HG02588 (cell line): ENCODE data around the gene SQOR.

Experiments used
- ATAC-seq: cut with Tn5 transposase; IDR thresholded peaks from one replicate; pipeline ENCODE4 v1.9.1; 2021; ENCODE audit warnings: mild to moderate bottlenecking, moderate library complexity; ENCODE audit not compliant: unreplicated experiment

The SQOR gene

DNA sequence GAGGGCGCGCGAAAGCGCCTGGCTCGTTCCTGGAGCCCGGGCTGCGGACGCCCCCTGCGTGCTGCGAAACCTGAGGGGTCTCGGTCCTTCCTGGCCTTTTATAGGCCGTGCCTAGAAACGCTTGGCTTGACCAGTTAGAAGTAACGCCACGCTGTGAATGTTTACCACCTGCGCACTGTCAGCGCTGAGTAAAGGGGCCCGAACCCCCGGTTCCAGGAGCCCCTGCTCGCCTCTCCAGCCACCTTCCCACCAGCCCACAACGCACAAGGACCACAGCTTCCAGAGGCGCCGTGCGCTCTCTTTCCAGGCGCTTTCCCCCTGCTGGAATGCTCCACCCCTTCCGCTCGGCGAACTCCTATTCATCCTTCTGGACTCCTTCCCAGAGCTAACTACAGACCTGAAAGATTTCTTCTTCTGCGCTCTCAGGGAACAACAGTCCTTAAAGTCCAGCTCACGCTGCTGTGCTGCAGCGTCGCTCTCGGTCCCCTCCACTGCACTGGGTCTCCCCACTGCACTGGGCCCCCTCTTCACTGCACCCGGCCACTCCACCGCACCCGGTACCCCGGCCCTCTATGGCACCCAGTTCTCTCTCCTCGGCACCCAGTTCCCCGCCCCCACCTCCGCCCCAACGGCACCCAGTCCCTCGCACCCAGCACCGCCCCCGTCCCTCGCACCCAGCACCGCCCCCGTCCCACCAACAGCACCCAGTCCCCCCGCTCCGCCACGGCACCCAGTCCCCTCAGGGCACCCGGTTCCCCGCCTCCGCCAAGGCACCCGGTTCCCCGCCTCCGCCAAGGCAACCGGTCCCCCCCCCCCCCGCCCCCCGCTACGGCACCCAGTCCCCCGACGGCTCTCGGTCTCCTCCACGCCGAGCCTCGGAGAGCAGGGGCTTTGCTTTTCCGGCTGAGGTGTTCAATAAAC, 69.8 kb downstream of the SQOR start:
- ATAC-seq, result no peak

DNA sequence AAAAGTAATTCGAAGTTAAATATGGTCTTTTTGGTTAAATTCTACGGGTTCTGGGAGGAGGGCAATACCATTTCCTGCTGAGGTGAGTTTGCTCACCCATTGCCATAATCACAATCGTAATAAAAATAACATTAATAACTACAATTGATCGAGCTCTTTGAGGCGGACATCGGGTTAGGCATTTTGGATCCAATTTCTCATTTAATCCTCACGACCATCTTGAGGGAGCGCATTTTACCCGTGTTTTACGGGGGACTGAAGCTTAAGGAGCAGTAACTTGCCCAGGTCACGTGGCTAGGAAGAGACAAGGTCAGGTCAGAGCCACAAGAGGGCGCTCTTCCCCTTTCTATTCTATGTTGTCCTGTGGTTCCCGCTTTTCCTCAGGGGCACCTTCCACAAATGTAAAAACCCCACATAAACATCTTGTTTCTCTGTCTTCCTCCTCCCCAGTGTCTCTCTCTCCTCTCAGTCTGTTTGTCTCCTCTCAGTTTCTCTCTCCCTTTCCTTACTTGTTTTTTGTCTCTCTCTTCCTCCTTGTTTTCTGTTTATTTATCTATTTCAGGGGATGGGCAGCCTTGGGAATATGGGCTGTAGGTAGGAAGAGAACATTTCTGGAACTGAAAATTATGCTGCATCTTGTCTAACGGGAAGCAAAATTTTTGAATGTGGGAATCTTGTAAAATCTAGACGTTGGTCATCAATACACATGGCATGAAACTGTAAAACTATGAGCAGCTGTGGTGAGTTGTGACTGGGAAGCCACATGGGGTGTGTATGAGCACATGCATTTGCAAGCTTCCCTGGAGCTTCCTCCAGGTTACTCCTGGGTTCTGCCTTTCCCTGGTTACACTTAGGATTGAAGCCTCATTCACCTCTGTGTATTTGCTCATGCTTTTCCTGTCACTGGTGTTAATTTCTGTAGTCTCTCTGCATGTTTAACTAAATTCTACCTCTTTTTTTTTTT, 71.0 kb downstream of the SQOR start:
- ATAC-seq, result peak; percentile 86

DNA sequence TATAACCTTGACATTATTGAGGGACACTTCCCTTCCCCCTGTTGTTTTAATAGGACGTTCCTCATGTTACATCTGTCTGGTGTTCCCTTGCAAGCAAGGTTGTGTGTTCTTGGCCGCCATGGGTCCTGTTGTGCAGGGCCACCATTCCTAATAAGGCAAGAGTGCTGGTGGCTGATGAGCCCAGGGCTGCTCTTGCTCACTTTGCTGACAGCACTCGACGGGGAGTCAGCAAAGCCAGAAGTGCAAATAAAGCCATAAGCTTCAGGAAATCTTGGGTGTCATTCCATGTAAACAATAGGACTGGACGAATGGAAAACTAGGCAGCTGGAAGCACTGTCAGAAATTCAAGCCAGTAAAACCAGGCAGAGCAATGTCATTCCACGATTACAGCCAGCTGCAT, 75.8 kb downstream of the SQOR start:
- ATAC-seq, result no peak

DNA sequence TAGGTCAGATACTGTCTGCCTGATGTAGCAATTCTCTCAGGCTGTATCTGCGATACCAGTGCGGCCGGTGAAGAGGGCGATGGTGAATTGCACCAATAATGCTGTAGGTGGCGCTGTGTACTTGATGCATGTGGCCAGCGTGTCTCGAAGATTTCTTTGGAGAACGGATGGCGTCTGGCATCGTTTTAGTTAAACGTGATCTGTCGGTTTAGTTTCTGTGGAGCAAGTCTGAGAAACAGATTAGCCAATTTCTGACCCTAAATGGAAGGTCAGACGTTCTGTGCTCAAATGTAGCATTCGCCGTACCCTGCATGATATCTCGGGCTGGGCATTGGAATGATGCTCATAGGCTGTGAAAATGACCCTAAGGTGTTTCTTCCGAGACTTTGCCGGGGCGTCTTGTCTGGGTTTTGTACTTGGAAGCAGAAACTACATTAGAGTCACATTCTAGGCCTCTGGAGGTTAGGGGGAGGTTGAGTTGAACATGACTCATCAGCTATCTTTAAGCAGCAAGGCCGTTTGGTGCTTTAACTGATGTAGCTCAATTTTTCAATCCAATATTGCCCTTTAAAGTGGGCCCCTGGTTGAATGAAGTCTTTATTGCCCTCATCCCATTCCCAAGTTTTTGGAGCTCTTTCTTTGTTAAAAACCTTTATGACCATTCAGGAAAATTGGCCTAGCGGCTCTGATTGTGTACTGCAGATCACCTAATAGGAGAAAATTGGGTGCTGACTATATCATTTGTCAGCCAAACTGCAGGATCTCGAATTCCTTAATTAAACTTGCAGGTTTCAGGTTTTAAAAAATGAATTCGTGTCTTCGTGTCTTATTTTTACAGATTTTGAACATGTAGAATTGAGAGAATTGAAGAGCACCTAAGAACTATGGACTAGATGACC, 80.0 kb downstream of the SQOR start:
- no peak for ATAC-seq

DNA sequence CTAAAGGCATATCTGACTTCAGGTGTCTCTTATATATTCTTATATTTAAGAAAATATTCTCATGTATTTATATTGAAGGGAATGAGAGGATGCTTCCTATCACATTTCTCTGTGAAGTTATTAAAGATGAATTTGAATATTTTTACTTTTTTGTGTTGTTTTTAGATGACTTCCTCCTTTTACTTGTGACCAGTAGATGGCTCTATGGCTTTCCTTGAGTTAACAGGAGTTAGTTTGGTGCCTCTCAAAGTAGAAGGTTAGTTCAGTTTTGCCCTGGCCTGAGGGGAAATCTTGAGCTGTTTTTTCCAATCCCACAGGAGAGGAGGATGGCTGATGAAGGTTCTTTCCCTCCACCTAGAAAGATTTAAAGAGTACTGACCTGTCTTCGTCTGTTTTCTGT, 80.7 kb downstream of the SQOR start:
- ATAC-seq, result no peak

DNA sequence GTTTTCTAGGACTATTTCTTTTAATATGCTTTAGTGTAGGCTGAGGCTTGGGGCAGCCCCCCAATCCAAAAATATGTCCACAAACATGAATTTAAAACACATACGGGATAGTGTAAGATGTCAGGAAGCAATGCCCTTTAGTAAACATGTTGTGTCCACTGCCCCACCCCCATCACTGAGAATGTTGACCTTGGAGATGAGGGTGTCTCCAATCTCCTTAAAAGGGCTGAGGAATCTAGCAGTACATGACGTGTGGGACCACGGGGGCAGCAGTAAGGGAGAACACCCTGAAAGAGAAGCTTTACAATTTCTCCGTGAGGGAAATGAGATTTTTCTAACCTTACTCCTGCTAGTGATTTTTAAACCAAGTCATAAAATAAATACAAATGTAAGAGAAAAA, 84.7 kb downstream of the SQOR start:
- ATAC-seq, result no peak

DNA sequence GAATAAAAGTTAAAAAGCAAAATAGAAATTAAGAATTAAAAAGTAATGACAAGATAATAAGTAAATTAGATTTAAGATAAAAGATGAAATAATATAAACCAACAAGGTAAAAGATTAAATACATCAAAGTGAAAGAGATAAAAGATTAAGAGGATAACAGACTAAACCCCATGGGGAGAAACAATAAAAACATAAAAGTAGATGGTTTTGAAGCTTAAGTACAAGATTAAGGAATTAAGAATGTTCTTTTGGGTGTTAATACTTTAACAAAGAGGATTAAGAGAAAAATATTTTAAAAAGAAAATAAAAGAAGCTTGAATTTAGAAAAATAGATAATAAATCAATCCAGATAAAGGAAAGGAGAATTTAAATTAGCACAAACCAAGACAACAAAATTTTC, 85.4 kb downstream of the SQOR start:
- ATAC-seq, result no peak

DNA sequence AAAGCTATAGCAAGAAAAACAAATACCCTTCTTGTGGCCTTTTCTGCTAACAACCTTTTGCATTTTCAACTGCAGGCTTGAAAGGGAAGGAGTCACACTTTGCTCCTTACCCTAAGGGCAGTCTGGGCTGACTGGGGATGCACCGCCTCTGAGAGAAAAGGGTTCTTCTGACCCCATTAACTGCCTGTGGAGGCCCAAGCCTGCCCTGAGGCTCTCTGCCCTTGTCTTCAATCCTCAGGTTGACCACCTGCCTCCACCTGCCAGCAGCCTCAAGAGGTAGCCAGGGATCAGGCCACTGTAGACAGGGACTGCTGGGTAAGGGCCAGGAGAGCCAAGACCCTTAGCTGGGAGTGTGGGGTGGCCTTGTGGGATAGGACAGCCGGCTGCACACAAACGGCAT, 93.8 kb downstream of the SQOR start:
- ATAC-seq, result no peak

DNA sequence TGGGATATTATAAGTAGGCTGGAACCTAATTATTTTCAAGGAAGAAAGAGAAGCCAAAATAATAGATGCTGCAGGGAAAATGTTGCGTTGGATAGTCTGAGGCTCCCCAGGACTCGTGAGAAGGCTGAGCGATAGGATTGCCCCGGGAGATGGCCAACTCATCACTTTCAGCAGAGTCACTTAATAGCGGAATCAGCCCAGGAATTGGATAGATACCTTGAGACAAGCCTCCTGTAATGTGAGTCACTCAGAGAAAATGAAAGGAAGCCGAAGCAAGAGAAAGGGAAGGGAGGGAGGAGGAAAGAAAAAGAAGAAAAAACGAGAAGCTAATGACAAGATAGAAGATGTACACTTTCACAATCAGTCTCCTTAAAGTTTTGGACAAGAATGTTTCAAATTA, 94.3 kb downstream of the SQOR start:
- no peak for ATAC-seq

DNA sequence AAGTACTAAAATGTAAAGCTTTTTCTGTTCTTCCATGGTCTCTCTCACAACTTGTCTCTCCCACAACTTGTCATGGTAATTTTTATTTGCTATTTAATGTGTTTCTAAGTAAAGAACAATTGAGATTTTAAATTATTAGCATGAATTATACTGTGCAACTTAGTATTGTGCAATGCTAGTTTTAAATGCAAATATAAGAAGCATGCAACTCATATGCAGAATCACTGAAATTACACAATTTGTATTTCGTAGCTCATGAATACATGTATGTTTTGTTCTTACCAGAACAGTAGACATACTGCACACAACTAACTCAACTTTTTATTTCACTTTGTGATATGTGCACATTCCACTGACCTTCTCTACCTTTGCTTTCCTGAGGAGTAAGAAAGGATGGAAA, 96.5 kb downstream of the SQOR start:
- no peak for ATAC-seq

DNA sequence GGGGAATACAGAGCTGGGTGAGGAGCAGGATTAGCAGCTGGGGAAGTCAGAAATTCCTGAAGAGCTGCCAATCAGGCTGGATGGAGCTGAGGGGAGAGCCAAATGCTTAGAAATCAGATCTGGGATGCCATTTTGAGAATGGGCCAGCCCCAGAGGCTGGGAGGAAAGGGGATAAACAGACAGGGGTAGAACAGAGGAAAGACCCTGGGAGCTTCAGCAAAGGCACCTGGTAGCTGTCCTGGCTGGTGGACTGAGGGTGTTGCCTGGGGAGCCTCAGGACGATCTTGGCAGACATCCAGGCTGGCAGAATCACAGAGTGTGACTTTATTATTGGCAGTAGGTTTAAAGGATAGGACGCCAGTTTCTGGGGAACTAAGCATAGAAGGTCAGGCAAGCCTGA, 97.8 kb downstream of the SQOR start:
- ATAC-seq, result no peak

DNA sequence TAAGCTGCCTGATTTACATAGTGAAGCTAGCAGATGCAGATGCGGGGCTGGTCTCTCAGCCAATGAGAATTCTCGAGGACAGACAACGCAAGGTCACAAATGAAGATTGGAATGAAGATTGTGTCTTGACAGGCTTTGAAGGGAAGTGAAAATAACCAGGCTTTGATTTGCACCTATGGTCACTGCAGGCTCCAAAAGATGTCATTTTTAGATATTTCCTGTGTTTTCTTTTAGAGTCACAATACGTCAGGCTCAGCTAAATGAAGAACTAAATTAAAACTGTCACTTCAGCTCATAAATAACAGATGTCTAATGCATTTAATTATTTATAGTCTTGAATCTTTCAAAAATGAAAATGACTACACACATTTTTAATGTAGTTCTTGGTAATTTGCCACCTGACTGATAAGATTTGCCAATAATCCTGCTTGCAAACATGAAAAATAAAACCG, 99.5 kb downstream of the SQOR start:
- no peak for ATAC-seq
